ENCODE data around the gene TCTN1.
"Not testable (repeated sequence)": the region's sequence is repeated elsewhere in the genome, so short reads cannot be mapped to it uniquely, and the experiment has no call there.

TCTN1 gene

DNA sequence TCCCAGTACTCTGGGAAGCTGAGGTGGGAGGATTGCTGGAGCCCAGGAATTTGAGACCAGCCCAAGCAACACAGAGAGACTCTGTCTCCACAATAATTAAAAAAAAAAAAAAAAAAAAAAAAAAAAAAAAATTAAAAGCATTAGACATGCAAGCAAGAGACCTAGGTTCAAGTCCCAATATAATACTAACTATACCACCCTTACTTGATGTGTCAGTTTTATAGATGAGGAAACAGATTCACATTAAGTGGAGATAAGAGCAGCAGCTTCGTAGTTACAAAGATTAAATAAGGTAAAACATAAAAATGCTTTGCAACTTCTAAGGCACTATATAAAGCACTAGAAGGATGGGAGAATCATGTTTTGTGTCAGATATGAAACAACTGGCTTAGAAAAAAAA is 39.9 kb upstream of the TCTN1 start:
- no peak for TF ChIP-seq CTCF (conservative IDR thresholded peaks at IDR 0.05; ENCODE audit: low read depth, low read length)
- DNase-seq (ENCODE audit: low read depth): no peak
- no peak overlapping the region for H3K4me3 ChIP-seq (ENCODE audit: low read length)

GRCh38 chr12:110574717-110575230 is 39.2 kb upstream of the TCTN1 start:
- H3K4me3 ChIP-seq (ENCODE audit: low read length); DNase-seq (ENCODE audit: low read depth): not testable (repeated sequence)

DNA sequence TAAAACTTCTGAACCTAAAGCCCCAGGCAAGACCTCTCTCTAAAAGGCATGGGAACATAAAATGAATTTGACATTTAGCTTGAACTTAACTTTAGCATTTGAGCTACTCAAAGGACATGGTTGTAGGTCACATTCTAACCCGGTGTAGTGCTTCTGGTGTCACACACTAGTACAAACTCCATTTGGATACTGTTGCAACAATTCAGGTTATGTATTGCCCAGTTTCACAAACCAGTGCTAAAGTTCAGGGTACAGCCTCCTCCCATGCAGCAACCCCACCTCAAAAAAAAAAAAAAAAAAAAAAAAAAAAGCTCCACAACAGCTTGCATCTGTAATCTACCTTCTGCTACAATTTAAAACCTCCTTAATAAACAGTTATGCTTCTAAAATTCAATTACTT is 38.6 kb upstream of the TCTN1 start:
- no peak for TF ChIP-seq CTCF (conservative IDR thresholded peaks at IDR 0.05; ENCODE audit: low read depth, low read length)
- H3K4me3 ChIP-seq (ENCODE audit: low read length): no peak overlapping the region
- no peak for DNase-seq (ENCODE audit: low read depth)

- no peak for TF ChIP-seq CTCF (conservative IDR thresholded peaks at IDR 0.05; ENCODE audit: low read depth, low read length)
- no peak for DNase-seq (ENCODE audit: low read depth)
- H3K4me3 ChIP-seq (ENCODE audit: low read length): no peak overlapping the region
These were observed 37.4 kb upstream of the TCTN1 start for GRCh38 chr12:110576504-110576903.

DNA sequence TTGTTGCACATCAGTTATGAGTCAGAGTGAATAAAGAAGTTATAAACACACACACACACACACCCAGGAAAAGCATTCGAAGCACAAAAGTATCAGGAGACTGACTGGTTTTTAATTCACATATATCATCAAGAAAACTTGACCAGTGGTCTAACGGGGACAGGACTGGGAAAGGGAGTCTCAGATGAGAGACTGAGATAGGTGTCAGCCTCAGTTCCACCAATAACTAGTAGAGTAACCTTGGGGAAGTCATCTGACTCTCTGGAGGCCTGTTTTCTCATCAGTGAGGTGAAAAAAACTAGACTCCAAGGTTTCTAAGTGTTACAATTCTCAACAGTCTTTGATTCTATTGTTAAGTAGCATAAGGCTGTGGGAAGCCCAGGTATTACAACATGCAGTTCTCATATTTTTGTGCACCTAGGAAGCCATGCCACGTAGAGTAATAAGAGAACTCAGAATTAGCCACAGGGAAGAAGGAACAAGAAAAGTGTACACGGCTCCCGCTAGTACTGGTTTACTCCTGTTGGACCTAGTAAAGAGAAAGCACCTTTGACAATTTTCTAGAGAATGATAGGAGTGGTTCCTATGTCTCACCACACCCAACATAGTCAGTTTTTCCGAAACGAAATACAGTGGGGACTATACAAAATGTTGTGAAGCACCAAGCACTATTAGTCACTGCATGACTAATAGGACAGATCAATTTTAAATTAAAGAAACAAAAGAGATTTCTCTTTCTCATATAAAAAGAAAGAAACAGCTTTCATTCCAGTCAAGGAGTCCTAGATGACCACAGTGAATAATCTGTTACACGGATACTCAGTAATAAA is 35.9 kb upstream of the TCTN1 start:
- no peak for TF ChIP-seq CTCF (conservative IDR thresholded peaks at IDR 0.05; ENCODE audit: low read depth, low read length)
- H3K4me3 ChIP-seq (ENCODE audit: low read length): no peak overlapping the region
- no peak for DNase-seq (ENCODE audit: low read depth)

- no peak for TF ChIP-seq CTCF (conservative IDR thresholded peaks at IDR 0.05; ENCODE audit: low read depth, low read length)
- no peak overlapping the region for H3K4me3 ChIP-seq (ENCODE audit: low read length)
- DNase-seq (ENCODE audit: low read depth): no peak
These were observed 35.0 kb upstream of the TCTN1 start for GRCh38 chr12:110578694-110579534.

DNA sequence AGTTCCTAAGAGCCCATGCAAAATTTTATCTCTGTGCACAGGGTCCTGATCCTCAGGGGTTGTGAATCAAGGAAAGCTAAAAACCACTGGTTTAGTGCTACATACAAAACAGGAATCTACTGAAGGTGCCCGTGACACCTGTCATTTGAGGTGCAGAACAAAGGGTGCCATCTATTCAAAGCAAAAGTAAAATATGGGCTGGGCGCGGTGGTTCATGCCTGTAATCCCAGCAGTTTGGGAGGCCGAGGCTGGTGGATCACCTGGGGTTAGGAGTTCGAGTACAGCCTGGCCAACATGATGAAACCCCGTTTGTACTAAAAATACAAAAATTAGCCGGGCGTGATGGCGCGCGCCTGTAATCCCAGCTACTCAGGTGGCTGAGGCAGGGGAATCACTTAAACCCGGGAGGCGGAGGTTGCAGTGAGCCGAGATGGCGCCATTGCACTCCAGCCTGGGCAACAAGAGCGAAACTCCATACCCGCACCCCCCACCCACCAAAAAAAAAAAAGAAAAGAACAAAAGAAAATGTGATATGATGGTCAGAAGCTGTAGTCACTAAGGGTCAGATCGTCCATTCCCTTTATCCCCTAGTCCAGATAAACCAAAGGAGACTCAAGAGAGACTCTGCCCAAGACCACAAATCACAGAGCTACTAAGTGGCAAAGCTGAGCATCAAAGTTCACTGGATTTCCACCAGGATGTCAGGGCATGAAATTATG is 34.2 kb upstream of the TCTN1 start:
- H3K4me3 ChIP-seq (ENCODE audit: low read length): no peak overlapping the region
- TF ChIP-seq CTCF (conservative IDR thresholded peaks at IDR 0.05; ENCODE audit: low read depth, low read length): no peak
- no peak for DNase-seq (ENCODE audit: low read depth)

All from retinal pigment epithelial cell (primary cell).